GM23248 (cell line): Measurements from ENCODE around the gene PLEKHG4B. TPM values are rescaled to one million over a fixed set of nuclear protein-coding genes. Genes with fewer than 3 reads are reported as not detected.

Experiments used
- DNase-seq: peaks from one replicate; pipeline ENCODE4 v3.0.0-alpha.2; 2015
- H2AFZ ChIP-seq: fragments of 200-600 bp; sonication (generic); 2 replicates; pipeline ENCODE4 v1.6.1; 2016; ENCODE audit warnings: antibody characterized with exemption
- H3F3A ChIP-seq: fragments of 200-600 bp; sonication (generic); 2 replicates; pipeline ENCODE4 v1.6.1; 2016; ENCODE audit warnings: mild to moderate bottlenecking, antibody characterized with exemption, mixed run types; ENCODE audit not compliant: insufficient read depth
- H3K27ac ChIP-seq: fragments of 200-600 bp; sonication (generic); 2 replicates; pipeline ENCODE4 v1.5.1; 2016; ENCODE audit warnings: mild to moderate bottlenecking
- H3K27me3 ChIP-seq: fragments of 200-600 bp; sonication (generic); replicated peaks from 2 replicates; pipeline ENCODE4 v1.6.1; 2016; ENCODE audit warnings: mild to moderate bottlenecking; ENCODE audit not compliant: insufficient read depth
- H3K36me3 ChIP-seq: fragments of 200-600 bp; sonication (generic); 2 replicates; pipeline ENCODE4 v1.6.1; 2016; ENCODE audit warnings: low read depth, mild to moderate bottlenecking
- H3K4me1 ChIP-seq: fragments of 200-600 bp; sonication (generic); 2 replicates; pipeline ENCODE4 v1.6.1; 2016; ENCODE audit warnings: mild to moderate bottlenecking; ENCODE audit not compliant: insufficient read depth
- H3K4me2 ChIP-seq: fragments of 200-600 bp; sonication (generic); one replicate; pipeline ENCODE4 v1.6.1; 2016; ENCODE audit warnings: mild to moderate bottlenecking; ENCODE audit not compliant: unreplicated experiment
- H3K4me3 ChIP-seq: fragments of 200-600 bp; sonication (generic); 2 replicates; pipeline ENCODE4 v1.5.1; 2016; ENCODE audit warnings: mild to moderate bottlenecking
- H3K79me2 ChIP-seq: fragments of 200-600 bp; sonication (generic); 2 replicates; pipeline ENCODE4 v1.6.1; 2016; ENCODE audit warnings: mild to moderate bottlenecking; ENCODE audit not compliant: insufficient read depth
- H3K9ac ChIP-seq: fragments of 200-600 bp; sonication (generic); 2 replicates; pipeline ENCODE4 v1.6.1; 2016; ENCODE audit warnings: mild to moderate bottlenecking
- H3K9me2 ChIP-seq: fragments of 200-600 bp; sonication (generic); 2 replicates; pipeline ENCODE4 v1.6.1; 2016; ENCODE audit warnings: mixed run types, mild to moderate bottlenecking, moderate library complexity; ENCODE audit not compliant: insufficient read depth
- H3K9me3 ChIP-seq: fragments of 200-600 bp; sonication (generic); one replicate; pipeline ENCODE4 v1.6.1; 2017; ENCODE audit warnings: low read depth
- H4K20me1 ChIP-seq: fragments of 200-600 bp; sonication (generic); 2 replicates; pipeline ENCODE4 v1.6.0; 2016; ENCODE audit not compliant: insufficient read depth
- EZH2 ChIP-seq: fragments of 200-600 bp; sonication (generic); IDR thresholded peaks from 2 replicates; pipeline ENCODE4 v1.6.1; 2018; ENCODE audit warnings: antibody characterized with exemption, mild to moderate bottlenecking; ENCODE audit not compliant: insufficient read depth, poor library complexity, severe bottlenecking
- EZH2phosphoT487 ChIP-seq: fragments of 200-600 bp; sonication (generic); IDR thresholded peaks from 2 replicates; pipeline ENCODE4 v1.6.1; 2018; ENCODE audit warnings: antibody characterized with exemption, moderate library complexity, mild to moderate bottlenecking, low read depth; ENCODE audit not compliant: insufficient read depth
- WGBS, 2 experiments: methylation state at CpG; one replicate each; pipeline ENCODE4 v1.1.6; 2015 to 2017; ENCODE audit warnings: low lambda C conversion rate in 2 of 2, low coverage in 1 of 2; ENCODE audit errors: missing lambda C conversion rate in 2 of 2; 5-methylcytosine and 5-hydroxymethylcytosine counted together
- in situ Hi-C: fragments of 300-500 bp; cut with MboI; formaldehyde crosslinking; loops from 2 replicates; pipeline ENCODE4 v1.15.0; 2020
- polyA plus RNA-seq: library from polyadenylated mRNA; unstranded; fragments of >200 nt; fragmentation: Nextera tagmentation; extraction: Ambion mirVana; gene quantifications from 2 replicates; pipeline ENCODE4 v1.2.1, GENCODE V29; 2016
- total RNA-seq: library from RNA; depleted of rRNA; stranded (reverse); fragments of >200 nt; shearing (Covaris generic); gene quantifications from 2 replicates; pipeline ENCODE4 v1.2.3, GENCODE V29; 2014

PLEKHG4B gene
- total and polyA plus RNA-seq, 2 experiments from 2014 or later, result not detected

- Histone ChIP-seq H3K9me3 (no peaks in the 10 kb centered on the region), H3F3A (no peaks in the 10 kb centered on the region), H3K27me3 (no peaks in the 10 kb centered on the region), H3K4me2 (no peak overlapping the region), H3K4me3 (no peak overlapping the region), H3K9ac (no peak overlapping the region), H3K4me1 (peaks cover 8% of the 10 kb centered on the region), H4K20me1 (no peaks in the 10 kb centered on the region), H2AFZ (no peak overlapping the region), H3K79me2 (no peaks in the 10 kb centered on the region), H3K9me2 (no peaks in the 10 kb centered on the region), H3K36me3 (no peaks in the 10 kb centered on the region), H3K27ac (no peak overlapping the region)
- TF ChIP-seq EZH2, result no peak
- no peak for TF ChIP-seq EZH2phosphoT487
- no peak for DNase-seq
- in situ Hi-C loops, result no loop called here
- WGBS, 2 experiments, result 75 to 82% methylated on average over 22 to 23 of the region's 23 CpGs
Measured at GRCh38 chr5:155651-156410, 63.9 kb downstream of the PLEKHG4B start.

DNA sequence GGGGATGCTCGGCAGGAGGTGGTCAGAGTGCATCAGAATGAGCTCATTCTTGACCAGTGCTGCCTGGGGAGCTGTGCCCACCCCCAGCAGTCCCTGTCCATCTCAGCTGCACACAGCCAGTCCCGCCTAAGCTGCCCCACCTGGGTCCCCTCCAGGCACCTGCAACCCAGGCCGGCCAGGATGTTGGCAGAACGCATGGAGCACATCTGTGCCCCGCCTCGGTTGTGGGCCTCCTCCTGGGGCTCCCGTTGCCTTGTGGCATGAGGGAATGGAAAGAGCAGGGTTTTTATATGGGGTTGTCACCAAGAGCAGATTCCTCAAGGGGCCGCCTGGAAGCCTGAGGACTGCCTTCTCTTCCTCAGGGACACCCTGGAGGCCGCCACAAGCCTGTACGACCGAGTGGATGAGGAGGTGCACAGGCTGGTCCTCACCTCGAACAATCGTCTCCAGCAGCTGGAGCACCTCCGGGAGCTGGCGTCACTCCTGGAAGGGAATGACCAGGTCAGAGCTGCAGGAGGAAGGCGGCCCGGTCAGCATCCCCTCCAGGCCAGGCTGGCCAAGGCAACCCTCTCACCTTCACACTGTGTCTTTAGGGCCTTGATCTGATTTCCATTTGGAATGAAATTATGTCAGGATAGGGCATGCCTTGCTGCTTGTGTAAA lies 64.6 kb downstream of the PLEKHG4B start:
- no peak for TF ChIP-seq EZH2
- TF ChIP-seq EZH2phosphoT487, result no peak

GRCh38 chr5:157126-157715 lies 65.3 kb downstream of the PLEKHG4B start:
- DNase-seq, result no peak
- Histone ChIP-seq H3K9me2 (no peaks in the 10 kb centered on the region), H3K4me2 (no peak overlapping the region), H2AFZ (no peak overlapping the region), H3K4me1 (peaks cover 8% of the 10 kb centered on the region), H3K79me2 (no peaks in the 10 kb centered on the region), H3K27me3 (no peaks in the 10 kb centered on the region), H3K27ac (no peak overlapping the region), H3K36me3 (no peaks in the 10 kb centered on the region), H4K20me1 (no peaks in the 10 kb centered on the region), H3K4me3 (no peak overlapping the region), H3K9ac (no peak overlapping the region), H3K9me3 (no peaks in the 10 kb centered on the region), H3F3A (no peaks in the 10 kb centered on the region)
- in situ Hi-C loops, result no loop called here
- 81 to 85% methylated on average over 12 of the region's 12 CpGs for WGBS, 2 experiments
- TF ChIP-seq EZH2 (no peak), EZH2phosphoT487 (no peak)

More for the DNA sequence above, 64.6 kb downstream of the PLEKHG4B start:
- no peak overlapping the region for H3K9ac ChIP-seq
- no peaks in the 10 kb centered on the region for H4K20me1 ChIP-seq
- no peak overlapping the region for H3K4me2 ChIP-seq
- no peaks in the 10 kb centered on the region for H3K79me2 ChIP-seq
- H3K9me3 ChIP-seq, result no peaks in the 10 kb centered on the region
- H3K4me3 ChIP-seq, result no peak overlapping the region
- H3K9me2 ChIP-seq, result no peaks in the 10 kb centered on the region
- H3K27me3 ChIP-seq, result no peaks in the 10 kb centered on the region
- no peak overlapping the region for H2AFZ ChIP-seq
- H3K4me1 ChIP-seq, result peaks cover 8% of the 10 kb centered on the region
- no peak for DNase-seq
- in situ Hi-C loops, result no loop called here
- no peaks in the 10 kb centered on the region for H3F3A ChIP-seq
- no peak overlapping the region for H3K27ac ChIP-seq
- H3K36me3 ChIP-seq, result no peaks in the 10 kb centered on the region
- WGBS, 2 experiments, result 63 to 67% methylated on average over 17 of the region's 17 CpGs

DNA sequence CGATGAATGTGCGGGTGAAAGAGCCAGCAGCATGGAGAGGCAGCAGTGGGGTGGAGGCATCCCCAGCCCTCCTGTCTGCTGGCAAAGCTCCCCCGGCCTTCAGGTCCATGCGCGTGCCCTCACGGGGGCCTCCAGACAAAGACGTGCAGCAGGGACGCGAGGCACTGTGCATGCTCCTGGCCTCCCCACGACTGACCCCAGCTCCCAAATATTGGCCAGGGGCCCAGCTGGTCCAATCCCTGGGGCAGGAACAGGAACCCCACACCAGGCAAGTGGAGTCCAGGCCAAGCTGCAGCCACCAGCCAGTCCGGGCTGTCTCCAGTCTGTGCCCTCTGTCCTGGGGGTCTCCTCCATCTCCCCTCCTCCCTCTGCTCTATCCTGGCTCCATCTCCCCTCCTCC lies 65.8 kb downstream of the PLEKHG4B start:
- 81 to 82% methylated on average over 10 to 11 of the region's 11 CpGs for WGBS, 2 experiments
- no peaks in the 10 kb centered on the region for H3K79me2 ChIP-seq
- peaks cover 8% of the 10 kb centered on the region for H3K4me1 ChIP-seq
- no peaks in the 10 kb centered on the region for H3K9me2 ChIP-seq
- DNase-seq, result no peak
- H2AFZ ChIP-seq, result no peak overlapping the region
- in situ Hi-C loops, result no loop called here
- no peaks in the 10 kb centered on the region for H3K36me3 ChIP-seq
- TF ChIP-seq EZH2phosphoT487 (no peak), EZH2 (no peak)
- no peaks in the 10 kb centered on the region for H3F3A ChIP-seq
- H3K4me3 ChIP-seq, result no peak overlapping the region
- H3K27me3 ChIP-seq, result no peaks in the 10 kb centered on the region
- H3K9ac ChIP-seq, result no peak overlapping the region
- H3K9me3 ChIP-seq, result no peaks in the 10 kb centered on the region
- no peaks in the 10 kb centered on the region for H4K20me1 ChIP-seq
- H3K27ac ChIP-seq, result no peak overlapping the region
- H3K4me2 ChIP-seq, result no peak overlapping the region
